Glutamatergic neuron (in vitro differentiated cells): ENCODE data around the gene LGALS4. TPM values are rescaled to one million over a fixed set of nuclear protein-coding genes. Genes with fewer than 3 reads are reported as not detected.
"Not testable (repeated sequence)": the region's sequence is repeated elsewhere in the genome, so short reads cannot be mapped to it uniquely, and the experiment has no call there.

Source experiments
- DNase-seq: peaks from one replicate; pipeline ENCODE4 v3.0.0; 2022
- H3K27ac Mint-ChIP-seq: one replicate; pipeline ENCODE4 v1.8.0; 2020; ENCODE audit warnings: mild to moderate bottlenecking, mixed read lengths, inconsistent platforms; ENCODE audit not compliant: unreplicated experiment
- H3K27me3 Mint-ChIP-seq: one replicate; pipeline ENCODE4 v1.8.0; 2020; ENCODE audit warnings: mild to moderate bottlenecking, moderate library complexity, mixed read lengths, inconsistent platforms; ENCODE audit not compliant: unreplicated experiment
- H3K36me3 Mint-ChIP-seq: one replicate; pipeline ENCODE4 v1.8.0; 2020; ENCODE audit warnings: mild to moderate bottlenecking, mixed read lengths, inconsistent platforms; ENCODE audit not compliant: unreplicated experiment
- H3K4me1 Mint-ChIP-seq: one replicate; pipeline ENCODE4 v1.8.0; 2020; ENCODE audit warnings: mild to moderate bottlenecking, low read depth, mixed read lengths, inconsistent platforms; ENCODE audit not compliant: unreplicated experiment
- H3K4me3 Mint-ChIP-seq: one replicate; pipeline ENCODE4 v1.8.0; 2020; ENCODE audit warnings: mild to moderate bottlenecking, mixed read lengths, inconsistent platforms; ENCODE audit not compliant: unreplicated experiment
- H3K9me3 Mint-ChIP-seq: one replicate; pipeline ENCODE4 v1.8.0; 2020; ENCODE audit warnings: mild to moderate bottlenecking, moderate library complexity, mixed read lengths, inconsistent platforms; ENCODE audit not compliant: unreplicated experiment
- total RNA-seq: library from RNA; stranded (reverse); fragmentation: NEBNext Ultra II Directional; extraction: Animal tissue kit (Norgen Biotek cat#: 25700); gene quantifications from one replicate; pipeline ENCODE4 v1.2.1, GENCODE V29; 2021; ENCODE audit not compliant: unreplicated experiment
- TF ChIP-seq, protein P1 (sequence below): fragments of 200-600 bp; sonication (generic); IDR thresholded peaks from one replicate; pipeline ENCODE4 v1.5.0; 2021; ENCODE audit not compliant: partially characterized antibody, unreplicated experiment

The LGALS4 gene
- total RNA-seq, 1 donor from 2014 or later: not detected

DNA sequence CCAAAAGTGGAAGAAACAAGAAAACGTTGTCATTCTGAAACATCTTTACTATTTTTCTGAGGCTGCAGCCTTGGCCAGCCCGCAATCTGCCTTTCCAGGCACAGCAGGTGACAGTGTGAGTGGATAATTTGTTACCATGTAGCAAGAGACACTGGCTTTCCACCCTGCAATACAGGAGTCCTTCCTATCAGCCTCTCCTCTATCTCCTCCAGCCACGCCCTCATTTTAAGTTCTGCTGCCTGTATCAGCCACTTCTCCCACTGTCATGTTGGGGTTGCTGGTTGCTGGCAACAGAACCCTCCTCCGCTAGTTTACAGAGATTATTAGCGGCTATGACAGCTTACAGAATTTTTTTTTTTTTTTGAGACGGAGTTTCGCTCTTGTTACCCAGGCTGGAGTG, 31.7 kb downstream of the LGALS4 start:
- Mint-ChIP-seq H3K27me3 (no peaks in the 10 kb centered on the region), H3K4me3 (no peak overlapping the region), H3K4me1 (no peaks in the 10 kb centered on the region), H3K36me3 (no peaks in the 10 kb centered on the region), H3K9me3 (no peaks in the 10 kb centered on the region), H3K27ac (no peak overlapping the region)
- TF ChIP-seq, protein P1, sequence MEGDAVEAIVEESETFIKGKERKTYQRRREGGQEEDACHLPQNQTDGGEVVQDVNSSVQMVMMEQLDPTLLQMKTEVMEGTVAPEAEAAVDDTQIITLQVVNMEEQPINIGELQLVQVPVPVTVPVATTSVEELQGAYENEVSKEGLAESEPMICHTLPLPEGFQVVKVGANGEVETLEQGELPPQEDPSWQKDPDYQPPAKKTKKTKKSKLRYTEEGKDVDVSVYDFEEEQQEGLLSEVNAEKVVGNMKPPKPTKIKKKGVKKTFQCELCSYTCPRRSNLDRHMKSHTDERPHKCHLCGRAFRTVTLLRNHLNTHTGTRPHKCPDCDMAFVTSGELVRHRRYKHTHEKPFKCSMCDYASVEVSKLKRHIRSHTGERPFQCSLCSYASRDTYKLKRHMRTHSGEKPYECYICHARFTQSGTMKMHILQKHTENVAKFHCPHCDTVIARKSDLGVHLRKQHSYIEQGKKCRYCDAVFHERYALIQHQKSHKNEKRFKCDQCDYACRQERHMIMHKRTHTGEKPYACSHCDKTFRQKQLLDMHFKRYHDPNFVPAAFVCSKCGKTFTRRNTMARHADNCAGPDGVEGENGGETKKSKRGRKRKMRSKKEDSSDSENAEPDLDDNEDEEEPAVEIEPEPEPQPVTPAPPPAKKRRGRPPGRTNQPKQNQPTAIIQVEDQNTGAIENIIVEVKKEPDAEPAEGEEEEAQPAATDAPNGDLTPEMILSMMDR: no peak
- DNase-seq: no peak

DNA sequence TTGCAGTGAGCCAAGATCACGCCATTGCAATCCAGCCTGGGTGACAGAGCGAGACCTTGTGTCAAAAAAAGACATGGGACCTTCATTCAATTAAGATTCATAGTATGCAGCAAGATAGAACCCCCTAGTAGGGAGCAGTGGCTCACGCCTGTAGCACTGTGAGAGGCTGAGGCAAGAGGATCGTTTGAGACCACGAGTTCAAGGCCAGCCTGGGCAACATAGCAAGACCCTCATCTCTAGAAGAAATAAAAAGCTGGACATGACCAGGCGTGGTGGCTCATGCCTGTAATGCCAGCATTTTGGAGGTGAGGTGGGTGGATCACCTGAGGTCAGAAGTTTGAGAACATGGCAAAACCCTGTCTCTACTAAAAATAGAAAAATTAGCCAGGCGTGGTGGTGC, 32.3 kb downstream of the LGALS4 start:
- H3K4me3 Mint-ChIP-seq: no peak overlapping the region
- H3K4me1 Mint-ChIP-seq: no peaks in the 10 kb centered on the region
- H3K36me3 Mint-ChIP-seq: no peaks in the 10 kb centered on the region
- no peaks in the 10 kb centered on the region for H3K27me3 Mint-ChIP-seq
- H3K9me3 Mint-ChIP-seq: no peaks in the 10 kb centered on the region
- TF ChIP-seq, protein P1: no peak
- H3K27ac Mint-ChIP-seq: no peak overlapping the region
- no peak for DNase-seq

DNA sequence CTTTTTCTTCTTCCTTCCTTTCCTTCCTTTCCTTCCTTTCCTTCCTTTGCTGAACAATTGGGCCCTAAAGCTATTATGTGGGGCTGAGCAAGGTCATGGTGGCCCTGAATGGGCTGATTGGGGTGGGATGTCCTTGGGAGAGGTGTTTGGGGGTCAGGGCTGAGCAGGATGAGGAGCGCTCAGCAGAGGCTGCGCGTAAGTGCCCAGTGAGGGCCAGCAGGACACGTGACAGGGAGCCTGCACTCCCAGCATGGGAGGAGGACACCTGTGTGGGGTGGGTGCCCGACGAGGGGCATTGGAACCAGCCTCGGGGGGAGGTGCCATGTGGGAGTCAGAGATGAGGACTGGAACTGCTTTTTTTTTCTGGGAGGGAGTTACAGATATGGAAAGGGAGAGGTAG, 34.0 kb downstream of the LGALS4 start:
- Mint-ChIP-seq H3K27ac (no peak overlapping the region), H3K4me1 (no peaks in the 10 kb centered on the region), H3K9me3 (no peaks in the 10 kb centered on the region), H3K4me3 (no peak overlapping the region), H3K36me3 (no peaks in the 10 kb centered on the region), H3K27me3 (no peaks in the 10 kb centered on the region)
- DNase-seq: no peak
- TF ChIP-seq, protein P1: no peak

DNA sequence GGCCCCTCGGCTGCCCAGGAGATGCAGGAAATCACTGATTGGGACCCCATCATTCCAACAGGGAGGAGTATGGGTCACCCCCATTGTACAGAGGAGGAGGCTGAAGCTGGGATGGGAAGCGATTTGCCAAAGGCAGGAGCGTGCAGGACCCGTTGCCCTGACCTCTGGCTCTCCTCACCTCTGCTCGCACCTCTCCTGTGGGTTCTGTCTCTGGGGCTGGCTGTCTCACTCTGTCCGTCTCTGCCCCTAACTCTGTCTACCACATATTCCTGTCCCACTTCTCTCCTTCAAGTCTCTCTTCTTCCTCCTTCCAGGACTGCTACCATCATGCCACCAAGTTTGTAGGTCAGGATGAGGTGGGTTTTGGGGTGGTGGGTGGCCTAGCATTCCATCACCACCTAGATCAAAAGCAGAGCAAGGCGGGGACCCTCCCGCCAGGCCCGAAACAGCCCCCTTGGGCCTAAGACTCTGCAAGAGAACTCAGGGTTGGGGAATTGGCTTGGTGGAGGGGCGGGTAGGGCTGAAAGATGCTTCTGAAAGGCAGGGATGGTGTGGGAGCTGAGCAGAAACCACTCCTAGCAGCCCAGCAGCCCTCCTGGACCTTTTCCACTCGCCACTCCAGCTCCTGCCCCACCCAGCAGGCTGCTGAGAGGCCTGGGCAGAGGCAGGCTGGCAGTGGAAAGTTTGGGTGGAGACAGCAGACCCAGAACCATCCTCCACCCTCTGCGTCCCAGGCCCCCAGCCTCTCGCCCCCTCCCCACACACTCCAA, 38.4 kb downstream of the LGALS4 start:
- Mint-ChIP-seq H3K4me3 (no peak overlapping the region), H3K27ac (no peak overlapping the region), H3K36me3 (no peaks in the 10 kb centered on the region), H3K9me3 (peaks cover 1% of the 10 kb centered on the region), H3K27me3 (peaks cover 2% of the 10 kb centered on the region), H3K4me1 (no peaks in the 10 kb centered on the region)
- TF ChIP-seq, protein P1: no peak
- no peak for DNase-seq

DNA sequence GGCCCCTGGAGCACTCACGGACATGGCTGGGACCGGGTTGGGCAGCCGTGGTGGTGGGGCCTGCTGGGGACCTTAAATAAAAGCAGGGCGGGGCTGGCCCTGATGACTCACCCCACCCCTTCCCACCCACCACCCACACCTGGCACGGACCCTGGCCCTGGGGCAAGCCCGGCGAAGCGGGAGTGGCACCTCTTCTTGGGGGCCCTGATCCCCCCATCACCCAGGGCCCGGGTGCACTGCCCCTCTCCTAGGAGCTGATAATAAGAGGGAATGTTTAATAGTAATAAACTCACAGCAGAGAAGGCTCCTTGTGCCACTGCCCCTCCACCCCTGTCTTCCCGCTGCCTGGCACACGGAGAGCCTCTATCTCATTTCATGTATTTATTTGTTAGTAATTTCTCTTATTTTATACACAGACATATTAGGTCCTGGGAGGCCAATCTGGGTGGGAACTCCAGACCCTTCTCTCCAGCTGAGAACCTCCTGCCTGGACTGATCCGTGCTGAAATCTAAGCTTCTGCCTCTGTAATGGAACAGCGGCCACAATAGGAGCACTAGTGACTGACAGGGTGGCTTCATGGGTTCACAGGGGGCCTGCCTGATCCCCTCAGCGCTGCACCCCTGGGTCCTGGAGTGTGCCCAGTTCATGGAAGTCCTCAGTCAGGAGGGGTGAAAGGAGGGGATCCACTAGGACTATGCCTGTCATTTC, 39.1 kb downstream of the LGALS4 start, which contains the start of gene LGALS7:
Gene LGALS7, minus strand, starts transcription at position 49 of the 709 bp plus-strand sequence. Its CDS starts 25 bp downstream, at position 24.
- H3K27ac Mint-ChIP-seq: no peak within 1 kb of the TSS
- no peak within 1 kb of the TSS for H3K4me3 Mint-ChIP-seq
- H3K4me1 Mint-ChIP-seq: no peaks in the 10 kb centered on the region
- H3K9me3 Mint-ChIP-seq: peaks cover 4% of the 10 kb centered on the region
- H3K27me3 Mint-ChIP-seq: peaks cover 2% of the 10 kb centered on the region
- no peaks in the 10 kb centered on the region for H3K36me3 Mint-ChIP-seq
- TF ChIP-seq, protein P1: no peak
- DNase-seq: no peak

DNA sequence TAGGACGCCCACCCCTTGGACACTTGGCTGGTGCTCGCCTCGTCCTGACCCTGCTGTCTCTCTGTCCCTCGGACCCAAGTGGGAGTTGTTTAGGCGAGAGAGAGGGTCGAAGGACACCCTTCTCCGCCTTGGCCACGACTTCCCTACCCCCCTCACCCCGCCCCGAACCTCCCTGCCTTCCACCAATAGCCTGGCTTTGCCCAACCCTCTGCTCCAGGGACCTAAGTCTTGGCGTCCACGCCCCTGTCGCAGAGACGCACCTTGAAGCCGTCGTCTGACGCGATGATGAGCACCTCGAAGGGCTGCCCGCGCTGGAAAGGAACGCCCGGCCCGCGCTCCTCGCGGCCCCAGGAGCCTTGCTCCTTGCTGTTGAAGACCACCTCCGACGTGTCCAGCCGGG, 41.2 kb downstream of the LGALS4 start:
- DNase-seq, H3K27me3 Mint-ChIP-seq, H3K4me1 Mint-ChIP-seq, H3K9me3 Mint-ChIP-seq, H3K4me3 Mint-ChIP-seq, H3K36me3 Mint-ChIP-seq, H3K27ac Mint-ChIP-seq: not testable (repeated sequence)

DNA sequence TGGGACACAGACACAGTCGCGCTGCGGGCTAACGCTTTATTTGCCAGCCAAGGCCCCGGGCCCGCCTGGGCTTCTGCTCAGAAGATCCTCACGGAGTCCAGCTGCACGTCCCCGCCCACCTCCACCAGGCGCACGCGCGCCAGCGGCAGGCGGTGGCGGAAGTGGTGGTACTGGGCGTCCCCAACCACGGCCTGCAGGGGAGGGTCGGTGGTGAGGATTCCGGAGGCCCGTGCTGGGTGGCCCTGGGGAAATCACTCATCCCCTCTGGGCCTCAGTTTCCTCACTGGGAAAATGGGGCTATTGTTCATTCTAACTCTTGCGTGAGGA, 41.8 kb downstream of the LGALS4 start:
- H3K4me1 Mint-ChIP-seq, H3K9me3 Mint-ChIP-seq, H3K36me3 Mint-ChIP-seq, H3K27ac Mint-ChIP-seq, H3K4me3 Mint-ChIP-seq, DNase-seq, H3K27me3 Mint-ChIP-seq: not testable (repeated sequence)
